ENCODE data around the gene LEMD3.

Gene LEMD3

GRCh38 chr12:65208125-65208524, 38.7 kb downstream of the LEMD3 start:
- H3K36me3 ChIP-seq (ENCODE audit: insufficient read depth, low read length), result peaks cover 13% of the 10 kb centered on the region; the same call in 1 of the 2 replicates
- no peaks in the 10 kb centered on the region for H3K9me2 ChIP-seq (replicated peaks; ENCODE audit: low read depth, low read length)
- H3K79me2 ChIP-seq (ENCODE audit: insufficient read depth, low read length), result peaks cover 84% of the 10 kb centered on the region
- H3K27me3 ChIP-seq (ENCODE audit: insufficient read depth, low read length, poor library complexity, severe bottlenecking), result no peaks in the 10 kb centered on the region
- peaks cover 56% of the 10 kb centered on the region for H3K4me1 ChIP-seq (ENCODE audit: insufficient read depth, low read length, poor library complexity, severe bottlenecking)
- peak overlapping the region; percentile 62 for H3K4me2 ChIP-seq (ENCODE audit: low read depth, low read length, poor library complexity, severe bottlenecking)
- TF ChIP-seq, protein P1, sequence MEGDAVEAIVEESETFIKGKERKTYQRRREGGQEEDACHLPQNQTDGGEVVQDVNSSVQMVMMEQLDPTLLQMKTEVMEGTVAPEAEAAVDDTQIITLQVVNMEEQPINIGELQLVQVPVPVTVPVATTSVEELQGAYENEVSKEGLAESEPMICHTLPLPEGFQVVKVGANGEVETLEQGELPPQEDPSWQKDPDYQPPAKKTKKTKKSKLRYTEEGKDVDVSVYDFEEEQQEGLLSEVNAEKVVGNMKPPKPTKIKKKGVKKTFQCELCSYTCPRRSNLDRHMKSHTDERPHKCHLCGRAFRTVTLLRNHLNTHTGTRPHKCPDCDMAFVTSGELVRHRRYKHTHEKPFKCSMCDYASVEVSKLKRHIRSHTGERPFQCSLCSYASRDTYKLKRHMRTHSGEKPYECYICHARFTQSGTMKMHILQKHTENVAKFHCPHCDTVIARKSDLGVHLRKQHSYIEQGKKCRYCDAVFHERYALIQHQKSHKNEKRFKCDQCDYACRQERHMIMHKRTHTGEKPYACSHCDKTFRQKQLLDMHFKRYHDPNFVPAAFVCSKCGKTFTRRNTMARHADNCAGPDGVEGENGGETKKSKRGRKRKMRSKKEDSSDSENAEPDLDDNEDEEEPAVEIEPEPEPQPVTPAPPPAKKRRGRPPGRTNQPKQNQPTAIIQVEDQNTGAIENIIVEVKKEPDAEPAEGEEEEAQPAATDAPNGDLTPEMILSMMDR (conservative IDR thresholded peaks at IDR 0.05; ENCODE audit: low read length), result no peak
- TF ChIP-seq EZH2phosphoT487 (IDR thresholded peaks at IDR 0.05; ENCODE audit: borderline replicate concordance), result no peak
- H4K20me1 ChIP-seq (ENCODE audit: insufficient read depth, low read length, poor library complexity, severe bottlenecking), result peaks cover 25% of the 10 kb centered on the region
- H3K4me3 ChIP-seq (ENCODE audit: low read length, poor library complexity, severe bottlenecking), result peak overlapping the region; percentile 33
- no peak overlapping the region for H2AFZ ChIP-seq (ENCODE audit: low read length)
- no peaks in the 10 kb centered on the region for H3F3A ChIP-seq (ENCODE audit: low read depth)
- peak overlapping the region; percentile 36 for H3K9ac ChIP-seq (ENCODE audit: low read depth, low read length, poor library complexity, severe bottlenecking)
- no peaks in the 10 kb centered on the region for H3K9me3 ChIP-seq (ENCODE audit: insufficient read depth, low read depth, low read length)

- no peak for TF ChIP-seq EZH2phosphoT487 (IDR thresholded peaks at IDR 0.05; ENCODE audit: borderline replicate concordance)
- TF ChIP-seq, protein P1 (conservative IDR thresholded peaks at IDR 0.05; ENCODE audit: low read length), result no peak
- peaks cover 19% of the 10 kb centered on the region for H4K20me1 ChIP-seq (ENCODE audit: insufficient read depth, low read length, poor library complexity, severe bottlenecking)
- H3K36me3 ChIP-seq (ENCODE audit: insufficient read depth, low read length), result peaks cover 23% of the 10 kb centered on the region; the same call in 1 of the 2 replicates
- H3K9me2 ChIP-seq (replicated peaks; ENCODE audit: low read depth, low read length), result no peaks in the 10 kb centered on the region
- no peak overlapping the region for H2AFZ ChIP-seq (ENCODE audit: low read length)
- no peaks in the 10 kb centered on the region for H3K27me3 ChIP-seq (ENCODE audit: insufficient read depth, low read length, poor library complexity, severe bottlenecking)
- H3K79me2 ChIP-seq (ENCODE audit: insufficient read depth, low read length), result peaks cover 74% of the 10 kb centered on the region
- H3K9ac ChIP-seq (ENCODE audit: low read depth, low read length, poor library complexity, severe bottlenecking), result peak overlapping the region; percentile 36
- no peaks in the 10 kb centered on the region for H3F3A ChIP-seq (ENCODE audit: low read depth)
- peak overlapping the region; percentile 33 for H3K4me3 ChIP-seq (ENCODE audit: low read length, poor library complexity, severe bottlenecking)
- H3K4me2 ChIP-seq (ENCODE audit: low read depth, low read length, poor library complexity, severe bottlenecking), result peak overlapping the region; percentile 62
- no peaks in the 10 kb centered on the region for H3K9me3 ChIP-seq (ENCODE audit: insufficient read depth, low read depth, low read length)
- H3K4me1 ChIP-seq (ENCODE audit: insufficient read depth, low read length, poor library complexity, severe bottlenecking), result peaks cover 49% of the 10 kb centered on the region
Observed at GRCh38 chr12:65208964-65209654, 39.7 kb downstream of the LEMD3 start.

GRCh38 chr12:65209655-65210043, 40.3 kb downstream of the LEMD3 start:
- Histone ChIP-seq H3F3A (ENCODE audit: low read depth) (no peaks in the 10 kb centered on the region), H2AFZ (ENCODE audit: low read length) (no peak overlapping the region), H3K36me3 (ENCODE audit: insufficient read depth, low read length) (peaks cover 28% of the 10 kb centered on the region; the same call in 1 of the 2 replicates), H3K4me3 (ENCODE audit: low read length, poor library complexity, severe bottlenecking) (peak overlapping the region; percentile 33), H3K9ac (ENCODE audit: low read depth, low read length, poor library complexity, severe bottlenecking) (peak overlapping the region; percentile 36), H3K27me3 (ENCODE audit: insufficient read depth, low read length, poor library complexity, severe bottlenecking) (no peaks in the 10 kb centered on the region), H3K9me3 (ENCODE audit: insufficient read depth, low read depth, low read length) (no peaks in the 10 kb centered on the region), H4K20me1 (ENCODE audit: insufficient read depth, low read length, poor library complexity, severe bottlenecking) (peaks cover 19% of the 10 kb centered on the region), H3K4me1 (ENCODE audit: insufficient read depth, low read length, poor library complexity, severe bottlenecking) (peaks cover 49% of the 10 kb centered on the region), H3K79me2 (ENCODE audit: insufficient read depth, low read length) (peaks cover 70% of the 10 kb centered on the region), H3K4me2 (ENCODE audit: low read depth, low read length, poor library complexity, severe bottlenecking) (peak overlapping the region; percentile 62), H3K9me2 (replicated peaks; ENCODE audit: low read depth, low read length) (no peaks in the 10 kb centered on the region)
- TF ChIP-seq EZH2phosphoT487 (IDR thresholded peaks at IDR 0.05; ENCODE audit: borderline replicate concordance), result no peak
- TF ChIP-seq, protein P1 (conservative IDR thresholded peaks at IDR 0.05; ENCODE audit: low read length), result no peak
